GM12865 (cell line): Measurements from ENCODE around the gene SYNE1.

Experiments used
- DNase-seq: peaks from one replicate; pipeline ENCODE4 v3.0.0; 2010; ENCODE audit warnings: low read depth
- H3K4me3 ChIP-seq: 2 replicates; pipeline ENCODE4 v1.5.1; 2011; ENCODE audit warnings: mild to moderate bottlenecking, low read depth, low read length, control low read depth
- CTCF ChIP-seq: IDR thresholded peaks from 2 replicates; pipeline ENCODE4 v1.5.1; 2011; ENCODE audit warnings: low read length, control low read depth, low read depth, inconsistent platforms; ENCODE audit not compliant: insufficient read depth; ENCODE audit errors: missing control alignments

The SYNE1 gene

GRCh38 chr6:152552616-152553209, 84.4 kb downstream of the SYNE1 start:
- peak; percentile 81 for TF ChIP-seq CTCF
- no peak overlapping the region for H3K4me3 ChIP-seq
- peak; percentile 82 for DNase-seq

GRCh38 chr6:152543519-152543918, 93.6 kb downstream of the SYNE1 start:
- no peak for TF ChIP-seq CTCF
- H3K4me3 ChIP-seq: no peak overlapping the region
- DNase-seq: no peak

- no peak for DNase-seq
- no peak overlapping the region for H3K4me3 ChIP-seq
- TF ChIP-seq CTCF: no peak
Measured at GRCh38 chr6:152540381-152540780, 96.8 kb downstream of the SYNE1 start.

GRCh38 chr6:152534541-152534940, 102.6 kb downstream of the SYNE1 start:
- no peak overlapping the region for H3K4me3 ChIP-seq
- DNase-seq: no peak
- TF ChIP-seq CTCF: no peak

- H3K4me3 ChIP-seq: no peak overlapping the region
- no peak for TF ChIP-seq CTCF
- no peak for DNase-seq
Measured at GRCh38 chr6:152532556-152533422, 104.4 kb downstream of the SYNE1 start.

- no peak overlapping the region for H3K4me3 ChIP-seq
- no peak for TF ChIP-seq CTCF
- no peak for DNase-seq
Measured at GRCh38 chr6:152531659-152532058, 105.5 kb downstream of the SYNE1 start.
